HEK293 (cell line): Measurements from ENCODE around the gene CAPRIN1.

Experiments used
- CTCF ChIA-PET: fragments of 350-600 bp; formaldehyde crosslinking; extraction: SDS; loops from one replicate; lab custom pipeline; 2021; ENCODE audit warnings: antibody characterized with exemption; lab: Yijun Ruan, JAX
- POLR2A ChIA-PET: fragments of 300-600 bp; formaldehyde crosslinking; extraction: SDS; loops from one replicate; lab custom pipeline; 2020; ENCODE audit warnings: antibody characterized with exemption, inconsistent platforms; lab: Yijun Ruan, JAX
- H3K27ac ChIP-seq: fragments of 200-500 bp; sonication (Bioruptor generic); 2 replicates; pipeline ENCODE4 v1.5.1; 2014; ENCODE audit warnings: low read depth, low read length, control low read depth, inconsistent platforms; ENCODE audit errors: extremely low read depth
- H3K36me3 ChIP-seq, 2 experiments: fragments of 200-500 bp in 1 of 2; sonication (Bioruptor generic) in 1 of 2; 1 replicate in 1 of 2; 2 replicates in 1 of 2; pipeline ENCODE4 v1.5.1; 2014 to 2017; ENCODE audit warnings: inconsistent platforms in 2 of 2, low read length in 2 of 2; ENCODE audit not compliant: control insufficient read depth in 2 of 2, insufficient read depth in 1 of 2
- H3K4me1 ChIP-seq: fragments of 200-500 bp; sonication (Bioruptor generic); 2 replicates; pipeline ENCODE4 v1.5.1; 2014; ENCODE audit warnings: mild to moderate bottlenecking, low read length, inconsistent platforms; ENCODE audit not compliant: control insufficient read depth, insufficient read depth
- H3K4me3 ChIP-seq: 2 replicates; pipeline ENCODE4 v1.5.1; 2011; ENCODE audit warnings: low read depth, mild to moderate bottlenecking, control low read depth, low read length, moderate library complexity
- H3K9me3 ChIP-seq: fragments of 200-500 bp; sonication (Bioruptor generic); 2 replicates; pipeline ENCODE4 v1.5.1; 2014; ENCODE audit warnings: low read depth, low read length, inconsistent platforms; ENCODE audit not compliant: control insufficient read depth, insufficient read depth
- AEBP2 ChIP-seq: fragments of 450-650 bp; formaldehyde crosslinking; IDR thresholded peaks from 2 replicates; pipeline ENCODE4 v1.5.1; 2016; ENCODE audit warnings: missing biosample characterization, missing genetic modification characterization, borderline replicate concordance
- ELK4 ChIP-seq: IDR thresholded peaks from 2 replicates; pipeline ENCODE4 v1.6.1; 2011; ENCODE audit warnings: mild to moderate bottlenecking, low read depth, low read length, borderline replicate concordance
- GLI2 ChIP-seq: fragments of 450-650 bp; formaldehyde crosslinking; IDR thresholded peaks from 2 replicates; pipeline ENCODE4; 2017; ENCODE audit warnings: missing biosample characterization, missing genetic modification characterization, low read depth, borderline replicate concordance
- KLF7 ChIP-seq: fragments of 450-650 bp; formaldehyde crosslinking; IDR thresholded peaks from 2 replicates; pipeline ENCODE4 v1.5.1; 2016; ENCODE audit warnings: missing biosample characterization, missing genetic modification characterization, borderline replicate concordance
- PBX3 ChIP-seq: sonication (generic); formaldehyde crosslinking; IDR thresholded peaks from 2 replicates; pipeline ENCODE4 v1.8.1; 2022; ENCODE audit warnings: mild to moderate bottlenecking, moderate library complexity, missing genetic modification reagents
- REST ChIP-seq: fragments of 450-650 bp; formaldehyde crosslinking; IDR thresholded peaks from 2 replicates; pipeline ENCODE4 v1.5.1; 2016; ENCODE audit warnings: missing biosample characterization, missing genetic modification characterization
- ZBTB21 ChIP-seq: fragments of 450-650 bp; formaldehyde crosslinking; IDR thresholded peaks from 2 replicates; pipeline ENCODE4 v1.5.1; 2017; ENCODE audit warnings: missing biosample characterization, missing genetic modification characterization
- ZFP3 ChIP-seq: fragments of 450-650 bp; formaldehyde crosslinking; IDR thresholded peaks from 2 replicates; pipeline ENCODE4 v1.5.1; 2016; ENCODE audit warnings: low read depth, missing biosample characterization, missing genetic modification characterization
- ZFP69B ChIP-seq: fragments of 450-650 bp; formaldehyde crosslinking; IDR thresholded peaks from 2 replicates; pipeline ENCODE4 v1.5.1; 2016; ENCODE audit warnings: missing biosample characterization, missing genetic modification characterization
- ZNF10 ChIP-seq: fragments of 450-650 bp; formaldehyde crosslinking; IDR thresholded peaks from 2 replicates; pipeline ENCODE4 v1.5.1; 2017; ENCODE audit warnings: missing biosample characterization, missing genetic modification characterization
- ZNF138 ChIP-seq: fragments of 450-650 bp; formaldehyde crosslinking; IDR thresholded peaks from 2 replicates; pipeline ENCODE4 v1.5.1; 2016; ENCODE audit warnings: missing biosample characterization, missing genetic modification characterization, borderline replicate concordance
- ZNF221 ChIP-seq: fragments of 450-650 bp; formaldehyde crosslinking; IDR thresholded peaks from 2 replicates; pipeline ENCODE4 v1.5.1; 2017; ENCODE audit warnings: missing biosample characterization, missing genetic modification characterization, borderline replicate concordance
- ZNF248 ChIP-seq: fragments of 450-650 bp; formaldehyde crosslinking; IDR thresholded peaks from 2 replicates; pipeline ENCODE4 v1.5.1; 2017; ENCODE audit warnings: missing biosample characterization, missing genetic modification characterization
- ZNF26 ChIP-seq: fragments of 450-650 bp; formaldehyde crosslinking; IDR thresholded peaks from 2 replicates; pipeline ENCODE4 v1.5.1; 2016; ENCODE audit warnings: missing biosample characterization, missing genetic modification characterization
- ZNF292 ChIP-seq: fragments of 450-650 bp; formaldehyde crosslinking; IDR thresholded peaks from 2 replicates; pipeline ENCODE4 v1.5.1; 2016; ENCODE audit warnings: low read depth, missing biosample characterization, missing genetic modification characterization, borderline replicate concordance
- ZNF473 ChIP-seq: fragments of 450-650 bp; formaldehyde crosslinking; IDR thresholded peaks from 2 replicates; pipeline ENCODE4 v1.5.1; 2017; ENCODE audit warnings: missing biosample characterization, missing genetic modification characterization
- ZNF488 ChIP-seq: fragments of 450-650 bp; formaldehyde crosslinking; IDR thresholded peaks from 2 replicates; pipeline ENCODE4 v1.5.1; 2016; ENCODE audit warnings: missing biosample characterization, missing genetic modification characterization
- ZNF530 ChIP-seq: fragments of 450-650 bp; formaldehyde crosslinking; IDR thresholded peaks from 2 replicates; pipeline ENCODE4 v1.5.1; 2016; ENCODE audit warnings: low read depth, missing biosample characterization, missing genetic modification characterization
- ZNF692 ChIP-seq: fragments of 450-650 bp; formaldehyde crosslinking; IDR thresholded peaks from 2 replicates; pipeline ENCODE4 v1.5.1; 2016; ENCODE audit warnings: missing biosample characterization, missing genetic modification characterization
- ZNF701 ChIP-seq: fragments of 450-650 bp; formaldehyde crosslinking; IDR thresholded peaks from 2 replicates; pipeline ENCODE4 v1.5.1; 2016; ENCODE audit warnings: missing biosample characterization, missing genetic modification characterization
- ZNF830 ChIP-seq: fragments of 450-650 bp; IDR thresholded peaks from 2 replicates; pipeline ENCODE4 v1.5.0; 2018; ENCODE audit warnings: missing biosample characterization, missing genetic modification characterization, low read depth, mild to moderate bottlenecking, moderate library complexity
- ZSCAN4 ChIP-seq: fragments of 450-650 bp; formaldehyde crosslinking; IDR thresholded peaks from 2 replicates; pipeline ENCODE4 v1.5.1; 2017; ENCODE audit warnings: missing biosample characterization, missing genetic modification characterization

Gene CAPRIN1

GRCh38 chr11:34134765-34135164, 83.2 kb downstream of the CAPRIN1 start:
- ChIA-PET POLR2A (no interaction called here), CTCF (interaction anchor here (0.9 kb wide), 1 partner anchor 358 kb away, joined by 3 read pairs; no protein-coding TSS in a partner anchor)
- H3K4me3 ChIP-seq = no peak overlapping the region
- no peaks in the 10 kb centered on the region for H3K4me1 ChIP-seq
- H3K36me3 ChIP-seq = peaks cover 0 to 94% of the 10 kb centered on the region in 2 experiments; a peak in 2 of 3 replicates
- TF ChIP-seq ZNF488 (tag by site-specific recombination) (no peak), ZNF10 (tag by site-specific recombination) (no peak), ZFP3 (no peak), REST (tag by site-specific recombination) (no peak), ZNF26 (tag by site-specific recombination) (no peak), ELK4 (no peak), PBX3 (CRISPR knock-in tag) (no peak), ZNF248 (tag by site-specific recombination) (no peak), ZNF701 (no peak)
- H3K27ac ChIP-seq = no peak overlapping the region
- H3K9me3 ChIP-seq = no peaks in the 10 kb centered on the region

GRCh38 chr11:34135439-34135838, 83.9 kb downstream of the CAPRIN1 start:
- Histone ChIP-seq H3K4me3 (no peak overlapping the region), H3K27ac (no peak overlapping the region), H3K4me1 (no peaks in the 10 kb centered on the region), H3K9me3 (no peaks in the 10 kb centered on the region), H3K36me3 (peaks cover 0 to 95% of the 10 kb centered on the region in 2 experiments; a peak in 2 of 3 replicates)
- POLR2A ChIA-PET = no interaction called here
- CTCF ChIA-PET = interaction anchor here (0.5 to 0.9 kb wide), 2 partner anchors 277 to 357 kb away, joined by 3 to 4 read pairs; no protein-coding TSS in a partner anchor
- TF ChIP-seq ZNF221 (tag by site-specific recombination) (no peak), ZSCAN4 (tag by site-specific recombination) (no peak), ZNF692 (tag by site-specific recombination) (no peak), ZNF292 (no peak), ZBTB21 (tag by site-specific recombination) (no peak), ZNF138 (tag by site-specific recombination) (no peak), GLI2 (no peak), KLF7 (tag by site-specific recombination) (no peak), ZFP69B (tag by site-specific recombination) (no peak), AEBP2 (tag by site-specific recombination) (no peak), ZNF473 (tag by site-specific recombination) (no peak), ZNF830 (tag by site-specific recombination) (no peak), ZNF530 (no peak)
